ENCODE data around the gene UBQLN4. TPM values are rescaled to one million over a fixed set of nuclear protein-coding genes. Genes with fewer than 3 reads are reported as not detected.

The UBQLN4 gene
- total and polyA plus RNA-seq, 2 of the 4 experiments (the other 2 are of a cell fraction) = 8.8 to 21.6 TPM

- H3K14ac ChIP-seq (replicated peaks; ENCODE audit: low read depth, low read length) = peak overlapping the region; percentile 88
- no peak overlapping the region for H2BK15ac ChIP-seq (ENCODE audit: low read depth, low read length)
- H2AK5ac ChIP-seq (ENCODE audit: low read depth, low read length) = no peak overlapping the region; the same call in 1 of the 2 replicates
- peak overlapping the region; percentile 94; the same call in 1 of the 2 replicates for H3K4ac ChIP-seq (ENCODE audit: low read depth, low read length)
- H3K18ac ChIP-seq (ENCODE audit: low read depth, low read length) = no peak overlapping the region
- in situ Hi-C loops (cut with MboI; ENCODE audit: low sequenced_read_pairs) (no loop called here), dilution Hi-C loops (cut with HindIII; ENCODE audit: low sequenced_read_pairs, unreplicated experiment) (no loop called here), intact Hi-C loops (cut with micrococcal nuclease) (no loop called here)
- no peak overlapping the region for H2AFZ ChIP-seq (replicated peaks; ENCODE audit: low read length, poor library complexity)
- peak overlapping the region; percentile 84 for H3K27ac ChIP-seq (ENCODE audit: insufficient read depth, low read length)
- peak overlapping the region; percentile 86; the same call in 1 of the 2 replicates for H4K91ac ChIP-seq (ENCODE audit: insufficient read depth, low read depth, low read length)
- H2BK5ac ChIP-seq (ENCODE audit: low read depth, low read length, poor library complexity, severe bottlenecking) = no peak overlapping the region
- peak overlapping the region; percentile 70; the same call in 1 of the 2 replicates for H3K23ac ChIP-seq (ENCODE audit: low read depth, low read length)
- no peak overlapping the region for H3K56ac ChIP-seq (ENCODE audit: extremely low read depth, insufficient read depth, low read length)
- no peak for DNase-seq
- no peaks in the 10 kb centered on the region for H3K27me3 ChIP-seq (ENCODE audit: control insufficient read depth, insufficient read depth, low read length)
- TF ChIP-seq RAD21 (IDR thresholded peaks at IDR 0.05; ENCODE audit: low read length) (no peak), FOS (IDR thresholded peaks at IDR 0.05; ENCODE audit: low read depth, low read length) (no peak), NFE2L2 (IDR thresholded peaks at IDR 0.05; ENCODE audit: low read depth, low read length) (no peak)
- H4K5ac ChIP-seq (ENCODE audit: low read depth, low read length) = no peak overlapping the region
- BruUV-seq (replicated peaks) = no TSS peak
- WGBS, 2 experiments (ENCODE audit: extremely low coverage in 2 of 2, insufficient read length in 1 of 2) = 50% methylated on average over 4 of the region's 8 CpGs; no CpG with 5 or more reads in 1 of the 2 experiments
- H2AK9ac ChIP-seq (replicated peaks; ENCODE audit: low read depth, low read length, poor library complexity) = peak overlapping the region; percentile 83
- peak overlapping the region; percentile 70 for H3K9ac ChIP-seq (ENCODE audit: low read depth, low read length)
- no peaks in the 10 kb centered on the region for H3K9me1 ChIP-seq (ENCODE audit: insufficient read depth, low read length)
- H2BK20ac ChIP-seq (ENCODE audit: low read depth, low read length) = no peak overlapping the region
- H3K4me2 ChIP-seq (ENCODE audit: low read depth, low read length) = peak overlapping the region; percentile 78
- ATAC-seq (ENCODE audit: low read depth) = no peak
- no peaks in the 10 kb centered on the region for H3K9me3 ChIP-seq (ENCODE audit: control insufficient read depth, insufficient read depth, low read length)
- H3K4me1 ChIP-seq (ENCODE audit: control insufficient read depth, insufficient read depth, low read length) = 0 out of 2 replicates have a peak, but pooled peaks cover 1% of the 10 kb centered on the region
- no peaks in the 10 kb centered on the region for H4K20me1 ChIP-seq (ENCODE audit: insufficient read depth, low read length)
- peak overlapping the region; percentile 63 for H3K4me3 ChIP-seq (ENCODE audit: insufficient read depth, low read depth, low read length)
- peaks cover 19% of the 10 kb centered on the region for H3K36me3 ChIP-seq (ENCODE audit: control insufficient read depth, insufficient read depth, low read length)
- CTCF ChIA-PET = interaction anchor here (0.6 to 0.8 kb wide), 2 partner anchors 51 to 530 kb away, joined by 3 read pairs; no protein-coding TSS in a partner anchor
- POLR2A ChIA-PET (ENCODE audit: unreplicated experiment) = no interaction called here
- peak overlapping the region in 1 of 2 experiments; percentile 7; a peak in 2 of 4 replicates for H4K8ac ChIP-seq (ENCODE audit: low read depth in 2 of 2, low read length in 2 of 2)
- no peak overlapping the region for H2BK120ac ChIP-seq (ENCODE audit: low read depth, low read length)
- H3K79me1 ChIP-seq (ENCODE audit: low read depth in 1 of 2, low read length in 2 of 2) = peaks cover 10 to 31% of the 10 kb centered on the region in 2 experiments
Observed at GRCh38 chr1:156019946-156020292, 33.7 kb downstream of the UBQLN4 start.
